NCI-H2107 treated with DMSO at 0.1 percent for 48 hours (cell line): ENCODE results near the gene COQ9.

Experiments
- DNase-seq: peaks from one replicate; lab custom pipeline; 2025; ENCODE audit not compliant: unreplicated experiment; lab: John Stamatoyannopoulos, UW

The COQ9 gene, protein sequence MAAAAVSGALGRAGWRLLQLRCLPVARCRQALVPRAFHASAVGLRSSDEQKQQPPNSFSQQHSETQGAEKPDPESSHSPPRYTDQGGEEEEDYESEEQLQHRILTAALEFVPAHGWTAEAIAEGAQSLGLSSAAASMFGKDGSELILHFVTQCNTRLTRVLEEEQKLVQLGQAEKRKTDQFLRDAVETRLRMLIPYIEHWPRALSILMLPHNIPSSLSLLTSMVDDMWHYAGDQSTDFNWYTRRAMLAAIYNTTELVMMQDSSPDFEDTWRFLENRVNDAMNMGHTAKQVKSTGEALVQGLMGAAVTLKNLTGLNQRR

DNA sequence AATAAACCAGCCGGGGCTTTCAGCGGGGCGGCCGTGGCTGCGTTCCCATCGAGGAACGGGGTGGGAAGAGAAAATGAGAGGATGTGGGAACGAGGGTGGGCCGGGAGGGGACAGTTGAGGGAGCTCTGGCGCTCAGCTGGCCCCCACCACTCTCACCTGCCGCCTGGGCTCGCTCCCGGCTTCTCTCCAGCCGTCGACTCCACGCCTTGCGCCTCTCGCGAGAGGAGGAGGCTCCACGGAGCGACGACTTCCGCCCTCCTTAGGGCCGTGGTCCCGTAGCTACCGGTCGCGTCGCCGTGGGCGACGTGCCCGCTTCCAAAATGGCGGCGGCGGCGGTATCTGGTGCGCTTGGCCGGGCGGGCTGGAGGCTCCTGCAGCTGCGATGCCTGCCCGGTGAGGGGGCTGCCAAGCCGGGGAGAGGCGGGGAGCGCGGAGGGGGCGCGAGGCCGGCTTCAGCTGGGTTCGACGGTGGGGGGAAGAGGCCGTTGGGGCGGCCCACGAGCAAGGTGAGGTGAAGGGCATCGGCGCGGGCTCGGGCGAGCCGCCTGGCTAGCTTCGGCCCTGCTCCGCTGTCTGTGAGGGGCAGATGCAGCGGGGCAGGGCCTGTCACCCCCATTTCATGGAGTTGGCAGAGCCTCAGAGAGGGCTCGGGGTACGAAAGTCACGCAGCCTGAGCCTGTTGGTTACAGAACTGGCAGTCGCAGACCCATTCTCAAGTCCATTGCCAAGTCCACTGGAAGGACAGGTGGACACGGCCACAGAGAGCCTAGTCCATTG lies at the start of gene COQ9, which contains the start of gene CIAPIN1:
Gene COQ9, plus strand, starts transcription at position 294 of the 777 bp plus-strand sequence. Its CDS starts 27 bp downstream, at position 321.
Gene CIAPIN1, minus strand, starts transcription at position 200 of the 777 bp plus-strand sequence. CDS start 6,457 bp downstream, outside the sequence.
- DNase-seq: peak; percentile 50

DNA sequence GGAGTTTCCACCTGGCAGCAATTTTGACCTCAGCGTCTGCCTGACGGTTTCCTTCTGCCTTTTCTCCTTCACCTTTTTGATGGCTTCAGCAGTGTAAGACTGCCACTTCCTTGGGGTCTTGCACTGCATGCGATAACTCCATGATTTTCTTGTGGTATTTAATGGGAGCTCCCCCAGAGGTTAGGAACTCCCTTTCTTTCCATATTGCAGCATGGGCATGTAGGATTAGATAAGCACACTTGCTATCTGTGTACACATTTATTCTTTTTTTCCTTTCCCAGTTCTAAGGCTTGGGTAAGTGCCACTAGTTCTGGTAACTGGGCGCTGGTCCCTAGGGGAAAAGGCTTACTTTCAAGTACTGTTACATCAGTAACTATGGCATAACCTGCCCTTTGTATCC lies 49.8 kb upstream of the COQ9 start:
- peak; percentile 81 for DNase-seq

DNA sequence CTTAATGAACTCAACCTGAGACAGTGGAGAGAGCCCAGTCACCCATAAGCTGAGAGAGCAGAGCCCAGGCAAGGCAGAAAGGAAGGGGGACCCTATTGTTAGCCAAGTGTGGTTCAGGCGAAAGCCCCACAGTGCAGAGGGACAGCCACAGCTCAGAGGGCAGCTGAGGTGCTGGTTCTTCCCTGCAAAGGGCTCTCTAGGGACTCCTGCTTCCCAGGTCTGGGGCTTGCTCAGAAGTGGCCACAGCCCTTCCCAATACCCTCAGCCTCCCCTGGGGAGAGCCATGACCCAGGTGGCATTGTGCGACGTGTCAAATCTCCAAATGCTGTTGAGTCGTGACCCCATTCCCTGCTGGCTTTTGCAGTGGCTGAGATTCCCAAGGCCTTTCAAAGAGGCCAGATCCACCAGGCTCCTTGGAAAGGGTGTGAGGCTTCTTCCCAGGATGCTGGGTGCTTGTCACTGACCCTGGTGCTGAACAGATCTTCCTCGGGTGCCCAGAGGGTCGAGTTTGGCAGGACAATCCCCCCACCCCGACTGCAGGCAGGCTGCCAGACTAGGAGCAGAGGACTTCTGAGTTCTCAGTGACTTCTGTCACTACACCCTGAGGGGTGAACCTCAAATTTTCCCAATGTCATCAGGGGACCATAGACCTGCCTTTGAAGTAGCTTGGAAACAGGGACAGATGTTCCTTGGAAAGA lies 45.2 kb upstream of the COQ9 start:
- DNase-seq: no peak

DNA sequence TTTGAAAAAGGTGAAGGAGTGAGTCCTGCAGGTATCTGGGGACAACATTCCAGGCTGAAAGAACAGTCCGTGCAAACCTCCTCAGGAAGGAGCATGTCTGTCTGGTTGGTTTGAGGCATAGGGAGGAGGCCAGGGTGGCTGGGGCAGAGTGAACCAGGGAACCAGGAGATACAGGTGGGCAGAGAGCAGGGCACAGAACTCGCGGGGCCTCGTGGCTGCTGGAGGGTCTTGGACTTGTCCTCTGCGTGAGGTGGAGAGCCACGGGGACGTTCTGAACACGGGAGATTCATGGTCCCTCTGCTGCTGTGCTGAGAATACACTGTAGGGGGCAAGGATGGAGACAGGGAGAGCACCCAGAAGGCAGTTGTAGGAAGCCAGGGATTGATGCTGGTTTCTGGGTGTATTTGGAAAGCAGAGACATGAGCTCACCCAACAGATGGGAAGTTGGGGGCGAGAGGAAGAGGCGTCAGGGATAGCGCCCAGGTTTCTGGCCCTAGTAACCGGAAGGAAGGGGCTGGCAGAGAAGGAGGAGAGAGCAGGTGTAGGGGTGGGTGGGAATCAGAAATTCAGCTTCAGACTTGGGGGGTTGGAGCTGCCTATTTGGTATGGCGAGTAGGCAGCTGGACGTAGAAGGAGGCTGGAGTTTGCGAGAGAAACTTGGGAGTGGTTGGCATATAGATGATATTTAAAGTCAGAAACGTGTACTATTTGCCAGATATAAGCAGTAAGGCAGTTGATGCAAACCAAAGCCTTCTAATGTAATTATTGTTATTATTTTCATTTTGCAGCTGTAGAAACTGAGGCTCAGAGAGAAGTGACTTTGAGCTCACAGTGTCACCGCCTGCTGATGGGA lies 43.1 kb upstream of the COQ9 start, which contains the start of gene CCL17:
Gene CCL17, plus strand, starts transcription at position 803 of the 853 bp plus-strand sequence. CDS start 9,166 bp downstream, outside the sequence.
- DNase-seq: no peak

DNA sequence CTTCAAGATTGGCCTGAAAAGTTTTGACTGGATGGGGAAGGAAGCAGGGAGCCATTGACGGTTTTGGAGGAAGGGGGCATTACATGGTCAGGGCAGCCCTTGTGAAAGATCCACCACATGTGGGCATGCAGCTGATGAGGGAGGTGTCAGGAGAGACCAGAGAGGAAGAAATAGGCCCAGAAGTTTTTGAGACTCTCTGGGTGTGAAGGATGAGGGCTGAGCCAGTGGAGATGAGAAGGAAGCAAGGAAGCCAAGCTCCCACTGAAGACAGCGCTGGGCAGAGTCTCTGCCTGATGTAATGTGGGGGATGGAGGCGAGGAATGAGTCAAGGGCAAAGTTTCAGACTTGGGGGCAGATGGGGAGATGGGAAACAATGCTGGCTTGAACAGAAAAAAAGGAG lies 42.2 kb upstream of the COQ9 start:
- no peak for DNase-seq

DNA sequence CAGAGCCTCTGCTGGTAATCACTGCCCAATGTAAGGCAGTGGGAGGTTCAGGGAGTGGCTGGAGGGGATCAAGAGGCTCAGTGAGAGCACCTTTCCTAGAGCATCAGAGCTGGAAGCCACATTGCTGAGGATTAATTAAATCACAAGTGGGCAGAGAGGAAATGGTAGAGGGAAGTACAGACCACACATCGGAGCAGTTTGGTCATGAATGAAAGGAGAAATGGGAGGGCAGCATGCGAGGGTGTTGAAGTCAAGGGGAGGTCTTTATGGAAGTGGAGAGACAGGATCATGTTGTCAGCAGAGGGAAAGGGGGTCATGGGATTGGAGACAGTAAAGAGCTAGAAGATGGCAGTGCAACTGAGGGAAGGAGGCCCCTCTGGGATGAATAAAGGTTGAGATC lies 40.4 kb upstream of the COQ9 start:
- no peak for DNase-seq

DNA sequence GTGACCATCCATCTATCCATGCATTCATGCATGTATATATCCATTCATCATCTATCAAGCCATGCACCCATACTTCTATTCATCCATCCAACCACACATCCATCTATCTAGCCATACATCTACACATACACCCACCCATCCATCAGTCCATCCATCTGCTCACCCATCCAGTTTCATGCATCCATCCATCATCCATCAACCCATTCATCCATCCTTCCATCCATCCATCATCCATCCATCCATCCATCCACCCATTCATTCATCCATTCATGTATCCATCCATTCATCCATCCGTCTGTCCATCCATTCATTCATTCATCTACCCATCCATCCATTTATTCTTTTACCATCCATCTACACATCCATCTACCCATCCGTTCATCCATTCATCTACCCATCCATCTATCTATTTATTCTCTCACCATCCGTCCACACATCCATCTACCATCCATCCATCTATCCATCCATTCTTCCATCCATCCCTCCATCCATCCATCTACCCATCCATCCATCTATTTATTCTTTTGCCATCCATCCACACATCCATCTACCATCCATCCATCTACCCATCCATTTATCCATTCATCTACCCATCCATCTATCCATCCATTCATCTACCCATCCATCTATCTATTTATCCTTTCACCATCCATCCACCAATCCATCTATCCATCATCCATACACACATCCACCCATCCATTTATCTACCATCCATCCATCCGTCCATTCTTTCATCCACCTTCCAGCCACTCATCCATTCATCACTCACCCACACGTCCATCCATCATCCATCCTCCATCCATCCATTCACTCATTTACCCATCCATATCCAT lies 39.5 kb upstream of the COQ9 start:
- no peak for DNase-seq

DNA sequence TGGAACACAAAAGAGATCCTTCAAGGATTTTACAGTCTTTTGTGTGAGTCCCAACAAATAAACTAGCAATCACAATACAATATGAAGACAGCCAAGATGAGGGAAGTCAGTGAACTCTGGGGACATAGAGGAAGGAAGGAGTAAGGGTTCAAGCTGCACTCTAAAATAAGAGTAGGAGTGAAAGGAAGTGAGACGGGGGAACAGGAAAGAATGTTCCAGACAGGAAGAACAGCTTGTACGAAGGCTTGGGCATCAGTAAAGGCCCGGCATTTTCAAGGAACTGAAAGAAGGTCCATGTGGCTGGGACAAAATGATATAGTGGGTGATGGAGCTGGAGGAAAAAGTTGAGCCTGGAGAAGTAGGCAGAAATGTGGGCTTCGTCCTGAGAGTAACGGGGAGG lies 38.2 kb upstream of the COQ9 start:
- no peak for DNase-seq

DNA sequence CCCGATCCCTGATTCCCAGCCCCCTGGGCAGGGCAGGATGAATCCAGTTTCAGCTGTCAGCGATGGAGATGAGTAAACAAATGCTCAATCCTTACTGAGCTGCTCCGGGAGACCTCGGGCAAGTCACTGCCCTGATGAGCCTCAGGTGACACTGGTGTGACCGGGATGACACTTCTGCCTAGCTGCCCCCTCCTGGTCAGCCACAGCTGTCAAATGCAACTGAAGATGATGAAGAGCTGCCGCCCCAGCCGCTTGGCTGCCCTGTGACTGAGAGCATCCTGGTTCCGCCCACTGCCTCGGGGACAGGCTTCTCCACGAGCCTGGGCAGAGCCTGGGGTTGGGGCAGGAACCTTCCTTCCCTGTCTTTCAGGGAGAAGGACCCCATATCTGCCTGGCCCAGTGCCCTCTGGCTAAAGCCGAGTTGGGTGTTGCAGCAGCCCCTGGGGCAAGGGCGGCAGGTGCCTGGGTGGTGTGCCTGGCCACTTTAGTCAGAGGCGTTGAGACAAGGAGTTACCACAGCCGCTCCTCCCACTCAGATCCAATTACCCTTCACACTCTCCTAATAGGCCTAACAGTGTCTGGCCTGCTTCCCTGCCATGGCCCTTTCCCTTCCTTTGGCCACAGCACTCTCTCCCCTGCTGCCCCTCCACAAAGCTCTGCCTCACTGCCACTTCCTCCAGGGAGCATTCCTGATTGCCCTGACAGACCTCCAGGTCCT lies 37.2 kb upstream of the COQ9 start:
- peak; percentile 76 for DNase-seq

DNA sequence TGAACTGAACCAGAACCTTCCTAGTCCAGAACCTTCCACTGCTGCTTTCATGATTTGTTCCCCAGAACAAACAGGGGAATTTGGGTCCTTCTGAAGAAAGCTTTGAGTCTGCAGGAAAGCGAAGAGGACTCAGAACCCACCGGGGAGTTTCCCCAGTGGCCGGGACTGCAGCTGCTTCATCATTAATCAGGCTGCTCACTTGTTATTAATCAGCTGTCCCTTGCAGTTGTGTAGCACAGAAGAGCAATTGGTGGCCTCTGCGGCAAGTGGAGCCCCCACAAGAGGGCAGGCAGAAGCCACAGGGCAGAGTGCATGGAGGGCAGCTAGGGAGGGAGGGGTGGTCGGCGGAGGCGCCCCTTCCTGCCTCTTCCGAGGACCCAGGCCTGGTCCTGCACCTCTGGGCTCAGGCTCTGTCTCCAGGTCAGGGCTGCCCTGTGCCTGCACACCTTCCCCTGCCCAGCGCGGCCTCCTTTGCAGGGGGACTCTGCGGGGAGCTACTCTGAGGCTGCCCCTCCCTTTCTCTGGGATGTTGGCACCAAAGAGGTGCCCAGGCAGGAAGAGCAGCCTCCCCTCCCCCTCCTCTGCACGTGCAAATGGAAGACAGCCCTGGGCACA lies 35.8 kb upstream of the COQ9 start:
- DNase-seq: no peak

DNA sequence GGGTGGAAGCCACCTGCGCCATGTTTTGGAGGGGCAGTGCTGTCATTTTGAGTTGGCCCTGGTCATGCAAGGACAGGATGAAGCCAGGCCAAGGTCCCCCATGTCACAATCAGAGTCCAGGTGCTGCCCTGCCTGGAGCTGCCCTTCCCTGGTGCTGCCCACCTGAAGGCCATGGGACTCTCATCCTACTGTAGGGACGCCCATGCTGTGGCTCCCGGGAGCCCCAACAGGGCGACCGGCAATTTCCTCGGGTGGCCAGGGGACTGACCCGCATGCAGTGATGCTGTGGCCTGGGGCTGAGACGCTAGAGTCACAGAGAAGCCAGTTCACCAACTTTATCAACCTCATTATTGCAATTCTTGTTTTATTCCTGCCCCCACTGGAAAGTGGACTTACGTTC lies 34.7 kb upstream of the COQ9 start:
- DNase-seq: no peak

DNA sequence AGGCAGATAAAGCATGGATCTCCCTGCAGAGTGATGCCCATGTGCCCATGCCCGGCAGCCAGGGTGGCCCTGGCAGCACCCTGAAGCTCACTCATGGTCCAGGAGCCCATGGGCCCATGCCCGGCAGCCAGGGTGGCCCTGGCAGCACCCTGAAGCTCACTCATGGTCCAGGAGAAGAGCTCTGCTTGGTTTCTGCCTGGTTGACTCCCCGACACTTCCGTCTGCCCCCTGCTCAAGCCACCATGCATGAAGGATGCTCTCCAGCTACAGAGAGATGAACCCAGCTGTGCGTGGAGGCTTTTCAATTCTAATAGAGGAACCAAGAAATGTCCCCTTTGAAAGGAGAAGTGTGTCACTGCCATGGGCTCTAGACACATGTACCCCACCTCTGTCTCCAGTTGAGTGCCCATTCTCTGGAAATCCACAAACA lies 34.0 kb upstream of the COQ9 start:
- no peak for DNase-seq

DNA sequence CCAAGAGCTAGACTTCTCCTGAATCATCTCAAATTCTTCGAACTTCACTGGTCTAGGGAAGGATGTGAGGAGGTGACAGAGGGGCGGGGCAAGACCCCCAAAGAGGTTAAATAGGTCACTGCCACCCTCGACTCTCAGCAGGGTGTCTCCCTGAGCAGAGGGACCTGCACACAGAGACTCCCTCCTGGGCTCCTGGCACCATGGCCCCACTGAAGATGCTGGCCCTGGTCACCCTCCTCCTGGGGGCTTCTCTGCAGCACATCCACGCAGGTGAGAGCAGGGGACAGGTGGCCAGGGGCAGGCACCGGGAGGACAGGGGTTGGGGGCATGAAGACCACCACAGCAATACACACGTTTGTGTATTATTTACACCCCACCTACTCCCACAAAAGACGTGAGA lies 33.5 kb upstream of the COQ9 start:
- no peak for DNase-seq

DNA sequence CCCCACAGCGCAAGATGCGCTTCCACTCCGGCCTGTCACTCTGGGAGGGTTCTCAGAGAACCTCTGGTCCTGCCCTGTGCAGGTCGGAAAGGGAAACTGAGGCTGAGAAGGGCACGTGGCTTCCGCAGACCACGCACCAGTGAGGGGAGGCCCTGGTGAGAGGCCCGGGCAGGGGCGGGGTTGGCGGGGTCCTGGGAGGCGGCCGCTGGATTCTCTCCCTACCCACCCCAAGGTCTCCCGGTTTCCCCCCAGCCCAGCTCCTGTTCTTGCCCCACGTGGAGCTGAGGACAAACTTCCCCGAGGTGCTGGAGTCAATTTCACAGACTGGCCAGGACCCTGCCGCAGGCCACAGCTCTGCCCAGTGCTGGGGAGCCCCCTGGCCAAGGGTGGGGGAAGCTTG lies 31.2 kb upstream of the COQ9 start:
- no peak for DNase-seq

DNA sequence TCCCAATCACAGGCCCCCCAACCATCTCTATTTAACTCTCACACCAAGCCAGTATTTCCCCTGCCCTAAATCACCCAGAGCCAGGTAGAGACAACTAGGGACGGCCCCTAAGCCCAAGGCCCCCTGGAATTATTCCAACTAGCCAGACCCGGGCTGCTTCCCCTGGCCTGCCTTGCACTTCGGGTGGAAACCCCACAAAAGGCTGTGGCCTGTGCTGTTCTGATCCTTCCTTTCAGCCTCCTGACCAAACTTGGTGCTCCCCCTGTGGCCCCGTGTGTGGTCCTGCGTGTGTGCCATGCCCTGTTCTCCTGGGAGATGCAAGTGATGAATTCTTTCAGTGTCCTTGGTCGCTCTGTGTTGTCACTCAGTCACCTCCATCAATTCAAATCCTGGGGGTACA lies 27.8 kb upstream of the COQ9 start:
- DNase-seq: no peak

DNA sequence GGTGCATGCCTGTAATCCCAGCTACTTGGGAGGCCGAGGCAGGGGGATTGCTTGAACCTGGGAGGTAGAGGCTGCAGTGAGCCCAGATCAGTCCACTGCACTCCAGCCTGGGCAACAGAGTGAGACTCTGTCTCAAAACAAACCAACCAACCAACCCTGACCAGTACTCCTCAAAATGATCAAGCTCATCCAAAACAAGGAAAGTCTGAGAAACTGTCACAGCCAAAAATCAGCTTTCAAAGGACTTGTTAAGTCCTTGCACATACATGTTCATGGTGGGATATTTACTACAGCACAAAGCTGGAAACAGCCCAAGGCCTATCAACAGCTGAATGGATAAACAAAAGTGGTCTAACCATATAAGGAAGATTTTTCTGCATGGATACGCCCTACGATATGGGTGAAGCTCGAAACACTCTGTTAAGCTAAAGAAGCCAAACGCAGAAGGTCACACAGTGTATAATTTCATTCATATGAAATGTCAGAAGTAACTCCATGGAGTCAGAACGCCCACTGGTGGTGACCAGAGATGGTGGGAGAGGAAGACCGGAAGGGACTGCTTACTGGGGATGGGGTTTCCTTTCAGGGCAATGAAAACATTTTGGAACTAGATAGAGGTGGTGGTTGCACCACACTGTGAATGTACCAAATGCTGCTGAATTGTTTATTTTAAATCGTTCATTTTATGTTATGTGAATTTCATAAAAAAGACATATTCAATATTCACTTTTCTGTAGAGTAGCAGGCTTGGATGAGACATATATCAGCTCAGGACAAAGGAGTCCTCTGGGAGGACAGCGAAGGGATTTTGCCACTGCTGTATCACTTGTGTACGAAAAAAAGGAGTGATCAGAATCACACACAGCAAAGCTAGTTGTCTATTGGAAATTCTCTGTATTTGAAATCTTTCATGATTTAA lies 25.0 kb upstream of the COQ9 start:
- DNase-seq: peak; percentile 49

DNA sequence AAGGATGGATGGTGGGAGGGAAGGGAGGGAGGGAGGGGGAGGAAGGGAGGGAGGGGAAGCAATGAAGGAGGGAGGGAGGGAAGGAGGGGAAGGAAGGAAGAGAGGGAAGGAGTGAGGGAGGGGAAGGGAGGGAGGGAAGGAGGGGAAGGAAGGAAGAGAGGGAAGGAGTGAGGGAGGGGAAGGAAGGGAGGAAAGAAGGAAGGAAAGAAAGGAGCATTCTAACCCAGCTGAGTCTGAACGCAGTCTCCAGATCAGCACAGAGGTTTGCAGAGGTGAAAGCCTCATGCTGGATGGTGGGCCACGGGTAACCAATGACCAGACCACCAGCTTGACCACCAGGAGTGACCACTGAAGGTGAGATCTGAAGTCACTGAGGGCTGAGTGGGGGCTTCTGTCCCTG lies 24.1 kb upstream of the COQ9 start:
- no peak for DNase-seq

DNA sequence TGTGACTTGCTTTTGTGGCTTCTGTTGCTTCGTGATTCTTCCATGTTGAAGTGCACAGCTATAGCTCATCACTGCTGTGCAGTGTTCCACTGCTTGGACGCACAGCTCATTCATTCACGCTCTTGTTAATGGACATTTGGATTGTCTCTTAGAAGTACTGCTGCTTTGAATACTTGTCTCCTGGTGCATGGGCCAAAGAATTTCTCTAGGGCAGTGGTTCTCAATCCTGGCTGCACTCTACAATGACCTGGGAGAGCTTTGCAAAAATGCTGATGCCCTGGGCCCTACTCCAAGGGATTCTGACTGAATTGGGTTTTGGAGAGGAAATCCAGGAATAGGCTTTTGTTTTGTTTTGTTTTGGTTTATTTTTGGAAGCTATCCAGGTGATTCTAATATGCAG lies 22.7 kb upstream of the COQ9 start:
- DNase-seq: no peak
